ENCODE data around the gene CCDC85A.

- TF ChIP-seq POLR2A (IDR thresholded peaks at IDR 0.05) (no peak), CTCF (IDR thresholded peaks at IDR 0.05) (no peak)
These were observed 55.2 kb downstream of the CCDC85A start for GRCh38 chr2:56239030-56239429.
